GM19193 (cell line): ENCODE results near the gene FAM131C.

Source experiments
- POLR2A ChIP-seq: IDR thresholded peaks from 4 replicates; pipeline ENCODE4 v1.6.1; 2011; ENCODE audit not compliant: insufficient read depth, insufficient read length; ENCODE audit errors: extremely low read depth

FAM131C gene

DNA sequence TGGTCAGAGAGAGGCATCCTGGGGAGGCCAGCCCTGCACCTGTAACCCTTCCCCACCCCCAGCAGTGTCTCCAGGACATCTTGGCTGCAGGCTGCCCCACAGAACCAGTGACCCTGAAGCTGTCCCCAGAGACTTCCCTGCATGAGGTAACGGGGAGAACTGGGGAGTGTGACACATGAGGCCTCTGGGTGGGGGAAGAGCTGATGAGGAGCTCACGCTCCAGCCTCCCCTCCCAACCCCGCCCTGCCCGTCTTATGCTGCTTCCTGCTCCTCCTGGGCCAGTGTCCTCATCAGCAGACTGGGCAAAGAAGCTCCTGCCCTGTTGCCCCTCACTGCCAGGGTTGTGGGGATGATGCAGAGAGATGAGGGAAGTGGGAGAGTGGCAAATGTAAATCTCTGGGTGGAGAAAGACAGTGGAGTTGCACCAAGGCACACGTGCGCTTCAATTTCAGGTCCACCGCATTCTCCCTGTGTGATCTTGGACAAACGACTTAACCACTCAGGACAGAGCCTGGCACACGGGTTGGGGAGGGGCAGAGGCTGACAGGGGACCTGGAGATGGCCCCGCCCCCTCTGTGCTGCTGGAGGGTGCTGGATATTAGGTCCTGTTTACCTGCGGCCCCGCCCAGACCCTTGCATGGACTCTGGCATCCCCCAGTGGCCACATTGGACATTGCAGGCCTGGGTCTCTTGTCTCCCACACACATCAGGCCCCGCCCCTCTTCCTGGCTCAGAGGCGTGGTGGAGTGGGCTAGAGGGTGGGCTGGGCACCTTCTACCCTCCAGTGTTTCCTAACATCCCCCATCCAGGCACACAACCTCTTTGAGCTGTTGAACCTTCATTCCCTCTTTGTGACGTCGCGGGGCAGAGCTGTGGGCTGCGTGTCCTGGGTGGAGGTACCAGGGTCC, 17.6 kb downstream of the FAM131C start:
- TF ChIP-seq POLR2A: no peak

- no peak for TF ChIP-seq POLR2A
These were observed 18.6 kb downstream of the FAM131C start for GRCh38 chr1:16054598-16055540.

DNA sequence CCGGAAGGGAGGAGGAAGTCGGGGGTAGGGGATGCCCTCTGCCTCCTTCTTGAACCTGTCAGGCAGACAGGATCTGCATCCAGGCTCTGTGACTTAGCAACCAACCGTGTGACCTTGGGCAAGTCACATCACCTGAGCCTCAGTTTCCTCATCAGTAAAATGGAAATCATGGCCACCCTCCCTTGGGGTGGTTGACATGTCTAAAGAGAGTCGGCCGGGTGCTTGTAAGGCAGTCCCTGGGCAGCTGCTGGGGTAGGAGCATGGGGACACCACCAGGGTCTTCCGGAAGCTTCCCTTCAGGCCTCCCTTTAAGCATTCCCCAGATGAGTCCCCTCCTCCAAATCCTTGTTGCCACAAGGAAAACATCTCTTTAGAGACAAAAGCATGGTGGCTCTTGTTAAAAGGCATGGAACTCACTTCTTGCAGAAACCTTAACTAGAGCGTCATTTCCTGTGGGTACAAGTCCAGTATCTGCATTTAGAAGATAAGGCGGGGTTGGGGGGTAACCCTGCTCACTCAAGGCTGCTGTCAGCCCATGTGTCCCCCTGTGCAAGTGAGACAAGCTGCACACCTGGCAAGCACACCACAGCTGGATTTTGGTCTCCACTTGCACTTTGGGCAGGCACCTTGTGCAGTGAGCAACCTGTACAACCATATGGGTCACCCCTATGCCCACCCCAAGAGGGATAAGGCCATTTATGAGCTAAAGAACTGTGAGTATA, 19.5 kb downstream of the FAM131C start:
- no peak for TF ChIP-seq POLR2A

DNA sequence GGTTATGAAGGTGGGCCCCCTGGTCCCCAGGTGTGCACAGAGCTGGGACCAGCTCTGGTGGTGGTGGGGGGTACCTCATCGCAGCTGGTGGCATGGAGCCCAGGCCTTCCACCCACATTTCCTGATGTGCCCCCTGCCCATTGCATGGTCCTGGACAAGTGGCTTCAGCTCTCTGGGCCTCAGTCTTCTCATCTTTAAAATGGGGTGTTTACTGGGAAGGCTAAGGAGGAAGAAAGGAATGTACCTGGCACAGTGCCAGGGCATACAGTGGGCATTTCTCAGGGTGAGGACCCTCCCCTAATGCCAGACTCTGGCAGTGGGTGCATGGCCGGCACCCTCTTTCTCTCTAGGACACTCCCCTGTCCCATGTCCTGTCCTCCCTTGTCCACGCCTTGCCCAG, 22.4 kb downstream of the FAM131C start:
- TF ChIP-seq POLR2A: no peak

DNA sequence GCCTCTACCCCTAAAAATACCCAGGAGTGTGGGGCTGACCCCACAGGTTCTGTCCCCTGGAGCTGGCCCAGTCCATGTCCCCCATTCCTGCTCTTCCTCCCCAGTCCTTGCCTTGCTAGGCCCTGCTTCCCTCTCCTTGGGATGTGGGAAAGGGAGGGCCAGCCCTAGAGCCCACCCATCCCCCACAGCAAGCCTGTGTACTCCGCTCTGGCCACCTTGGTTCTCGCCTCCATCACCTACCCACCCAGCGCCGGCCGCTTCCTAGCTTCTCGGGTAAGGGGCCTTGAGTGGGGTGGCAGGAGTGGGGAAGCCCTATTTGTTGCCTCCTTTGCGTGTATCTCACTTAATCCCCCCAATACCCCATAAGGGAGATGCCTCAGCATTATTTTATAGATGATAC, 23.1 kb downstream of the FAM131C start:
- no peak for TF ChIP-seq POLR2A

DNA sequence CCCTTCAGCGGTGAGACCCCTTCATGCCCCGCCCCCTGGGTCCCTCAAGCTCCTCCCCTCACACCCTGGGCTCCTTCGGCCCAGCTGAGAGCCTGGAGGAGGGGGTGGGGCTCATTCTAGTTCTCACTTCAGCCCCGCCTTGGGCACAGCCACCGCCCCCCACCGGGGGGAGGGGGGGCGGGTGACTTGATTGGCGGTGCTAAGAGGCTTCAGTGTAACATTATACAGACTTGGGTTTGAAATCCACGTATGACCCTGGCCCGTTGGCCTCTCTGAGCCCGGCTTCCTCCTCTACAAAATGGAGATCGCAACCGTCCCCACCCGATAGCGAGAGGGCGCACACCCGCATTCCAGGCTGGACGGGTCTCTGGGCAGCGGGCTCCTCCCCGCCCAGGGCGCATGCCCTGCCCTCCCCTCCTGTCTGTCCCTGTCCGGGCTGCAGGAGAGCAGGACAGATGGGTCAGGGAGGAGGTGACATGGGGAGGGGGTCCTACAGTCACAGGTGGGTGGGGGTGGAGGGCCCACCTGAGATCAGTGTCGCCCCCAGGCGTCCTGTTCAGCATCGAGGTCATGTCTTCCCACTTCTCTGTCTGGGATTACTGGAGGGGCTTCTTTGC, 24.8 kb downstream of the FAM131C start:
- TF ChIP-seq POLR2A: no peak

DNA sequence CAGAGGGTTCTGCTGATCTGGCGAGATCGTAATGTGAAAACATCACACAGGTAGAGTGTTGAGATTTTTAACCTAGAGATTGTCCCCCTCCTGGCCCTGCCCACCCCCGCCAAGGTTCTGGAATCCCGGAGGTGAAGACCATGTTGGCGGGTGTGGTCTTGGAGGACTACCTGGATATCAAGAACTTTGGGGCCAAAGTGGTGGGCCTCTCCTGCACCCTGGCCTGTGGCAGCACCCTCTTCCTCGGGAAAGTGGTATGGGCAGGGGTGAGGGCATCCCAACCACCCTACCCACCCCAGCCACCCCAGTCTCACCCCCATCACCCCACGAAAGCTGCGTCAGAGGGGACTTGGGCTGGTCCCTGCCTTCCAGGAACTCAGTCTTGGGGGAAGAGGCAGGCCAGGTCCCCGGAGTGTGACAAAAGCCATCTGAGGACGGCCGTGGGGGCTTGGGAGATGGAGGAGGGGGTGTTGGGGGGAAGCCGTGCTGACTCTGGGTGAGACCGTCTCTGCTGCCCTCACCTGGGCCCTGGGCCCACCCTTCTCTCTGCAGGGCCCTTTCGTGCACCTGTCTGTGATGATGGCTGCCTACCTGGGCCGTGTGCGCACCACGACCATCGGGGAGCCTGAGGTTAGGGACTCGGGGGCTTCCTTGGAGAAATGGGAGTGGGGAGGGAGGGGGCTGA, 25.5 kb downstream of the FAM131C start:
- TF ChIP-seq POLR2A: no peak

DNA sequence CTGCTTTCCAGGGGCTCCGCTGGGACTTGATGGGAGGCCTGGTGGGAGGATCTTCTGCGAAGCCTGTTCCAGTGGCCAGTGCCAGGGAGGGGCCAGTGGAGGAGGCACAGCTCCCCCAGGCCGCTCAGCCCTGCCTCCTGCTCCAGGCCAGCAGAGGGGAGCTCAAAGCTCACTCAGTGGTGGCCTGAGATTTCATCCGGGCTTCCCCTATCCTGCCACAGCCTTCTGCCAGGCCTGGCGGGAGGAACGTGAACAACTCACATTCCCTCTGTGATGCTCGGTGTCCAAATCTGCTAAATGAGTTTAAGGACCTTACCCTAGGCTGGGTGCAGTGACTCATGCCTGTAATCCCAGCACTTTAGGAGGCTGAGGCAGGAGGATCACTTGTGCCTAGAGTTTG, 26.6 kb downstream of the FAM131C start:
- no peak for TF ChIP-seq POLR2A

- no peak for TF ChIP-seq POLR2A
These were observed 29.5 kb downstream of the FAM131C start for GRCh38 chr1:16043950-16044349.

DNA sequence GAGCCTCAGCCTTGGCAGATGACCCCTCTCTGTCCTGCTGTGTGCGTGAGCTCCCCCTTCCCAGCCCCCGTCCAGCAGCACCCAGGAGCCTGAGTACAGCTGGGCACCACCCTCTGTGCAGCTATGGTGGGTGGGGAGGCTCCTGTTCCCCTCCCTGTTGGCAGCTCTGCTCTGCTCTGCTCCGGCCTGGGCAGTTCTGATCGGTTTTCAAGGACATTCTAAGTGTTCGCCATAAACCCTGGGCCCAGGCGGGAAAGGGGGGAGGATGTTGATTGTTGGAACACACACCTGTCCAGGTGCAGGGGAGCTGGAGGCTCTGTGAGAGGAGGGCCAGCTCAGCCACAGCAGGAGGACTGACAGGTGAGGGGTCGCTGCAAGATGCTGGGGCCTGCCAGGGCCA, 29.9 kb downstream of the FAM131C start, which contains the start of gene CLCNKB:
TSS of gene CLCNKB (plus strand) at position 262 of the 400 bp plus-strand sequence. CDS start 711 bp downstream, outside the sequence.
- no peak for TF ChIP-seq POLR2A

DNA sequence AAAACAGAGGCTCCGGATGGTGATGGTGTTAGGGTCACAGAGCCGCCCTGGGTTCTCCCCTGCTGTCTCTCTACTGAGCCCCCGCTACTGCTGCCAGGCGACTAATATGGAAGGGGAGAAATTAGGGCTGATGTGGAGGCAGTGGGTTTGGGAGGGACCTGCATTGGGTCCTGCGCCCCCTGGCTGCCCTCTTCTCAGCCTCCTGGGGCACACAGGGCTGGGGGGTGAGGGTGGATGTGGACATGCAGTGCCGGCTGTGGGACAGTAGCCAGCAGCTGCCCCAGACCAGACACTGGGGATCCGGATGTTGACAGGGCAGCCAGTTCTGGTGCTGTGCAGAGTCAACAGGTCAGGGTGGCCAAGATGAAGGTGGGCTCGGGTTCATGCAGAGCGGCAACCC, 31.4 kb downstream of the FAM131C start:
- no peak for TF ChIP-seq POLR2A

DNA sequence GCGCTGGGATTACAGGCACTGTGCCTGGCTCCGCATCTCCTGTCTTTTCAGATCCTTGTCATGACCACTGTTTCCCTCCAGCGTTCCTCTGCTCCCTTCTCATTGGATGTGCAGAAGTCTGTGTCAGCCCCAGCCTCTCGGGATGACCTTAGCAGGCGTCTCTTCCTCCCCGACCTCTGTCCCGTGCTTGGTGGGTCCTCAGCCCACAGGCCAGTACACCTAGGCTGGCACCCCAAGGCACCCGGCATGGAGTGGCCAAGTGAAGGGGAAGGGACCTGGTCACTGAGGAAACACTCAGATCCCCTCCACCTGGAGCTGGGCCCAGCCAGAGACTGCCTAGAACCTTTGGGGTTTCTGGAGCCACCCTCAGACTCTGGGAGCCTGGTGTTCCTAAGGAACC, 32.3 kb downstream of the FAM131C start:
- no peak for TF ChIP-seq POLR2A

DNA sequence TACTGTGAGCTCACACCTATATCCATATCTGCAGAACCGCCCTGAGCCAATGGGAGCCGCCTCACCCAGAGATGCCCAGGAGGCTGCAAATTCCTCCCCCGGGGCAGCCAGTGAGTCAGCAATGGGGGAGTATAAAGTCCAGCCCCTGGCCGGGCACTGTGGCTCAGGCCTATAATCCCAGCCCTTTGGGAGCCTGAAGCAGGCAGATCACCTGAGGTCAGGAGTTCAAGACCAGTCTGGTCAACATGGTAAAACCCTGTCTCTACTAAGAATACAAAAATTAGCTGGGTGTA, 34.9 kb downstream of the FAM131C start:
- no peak for TF ChIP-seq POLR2A
